Smooth muscle cell (in vitro differentiated cells): ENCODE measurements around the gene ZBTB20. TPM values are rescaled to one million over a fixed set of nuclear protein-coding genes. Genes with fewer than 3 reads are reported as not detected.

Source experiments
- DNase-seq: peaks from one replicate; lab custom pipeline; 2025; ENCODE audit not compliant: unreplicated experiment; lab: John Stamatoyannopoulos, UW
- H2AFZ ChIP-seq: fragments of 200-600 bp; sonication (generic); 2 replicates; pipeline ENCODE4 v1.6.0; 2016; ENCODE audit warnings: antibody characterized with exemption, low read depth, mild to moderate bottlenecking
- H3F3A ChIP-seq: fragments of 200-600 bp; sonication (generic); 2 replicates; pipeline ENCODE4 v1.6.0; 2017; ENCODE audit warnings: antibody characterized with exemption, low read depth
- H3K27ac ChIP-seq: fragments of 200-600 bp; sonication (generic); 2 replicates; pipeline ENCODE4 v1.5.1; 2016; ENCODE audit warnings: low read depth, mild to moderate bottlenecking
- H3K27me3 ChIP-seq: fragments of 200-600 bp; sonication (generic); 2 replicates; pipeline ENCODE4 v1.6.1; 2016; ENCODE audit warnings: low read depth, mild to moderate bottlenecking
- H3K36me3 ChIP-seq: fragments of 200-600 bp; sonication (generic); 2 replicates; pipeline ENCODE4 v1.5.1; 2016; ENCODE audit warnings: low read depth
- H3K4me1 ChIP-seq: fragments of 200-600 bp; sonication (generic); 2 replicates; pipeline ENCODE4 v1.5.1; 2016; ENCODE audit warnings: low read depth
- H3K4me2 ChIP-seq: fragments of 200-600 bp; sonication (generic); 2 replicates; pipeline ENCODE4 v1.6.0; 2016; ENCODE audit warnings: mild to moderate bottlenecking
- H3K4me3 ChIP-seq: fragments of 200-600 bp; sonication (generic); 2 replicates; pipeline ENCODE4 v1.5.1; 2016; ENCODE audit warnings: mild to moderate bottlenecking
- H3K79me2 ChIP-seq: fragments of 200-600 bp; sonication (generic); 2 replicates; pipeline ENCODE4 v1.6.0; 2016; ENCODE audit warnings: low read depth, mild to moderate bottlenecking
- H3K9ac ChIP-seq: fragments of 200-600 bp; sonication (generic); 2 replicates; pipeline ENCODE4 v1.6.0; 2016; ENCODE audit warnings: low read depth
- H3K9me3 ChIP-seq: fragments of 200-600 bp; sonication (generic); replicated peaks from 2 replicates; pipeline ENCODE4 v1.5.1; 2016; ENCODE audit warnings: low read depth
- H4K20me1 ChIP-seq: fragments of 200-600 bp; sonication (generic); 2 replicates; pipeline ENCODE4 v1.6.0; 2016; ENCODE audit warnings: low read depth
- WGBS: methylation state at CpG from one replicate; pipeline ENCODE4 v1.1.7; 2016; ENCODE audit warnings: low lambda C conversion rate; 5-methylcytosine and 5-hydroxymethylcytosine counted together
- polyA plus RNA-seq: library from polyadenylated mRNA; unstranded; fragments of >200 nt; fragmentation: Nextera tagmentation; extraction: Ambion mirVana; gene quantifications from 2 replicates; pipeline ENCODE4 v1.2.1, GENCODE V29; 2016
- total RNA-seq: library from RNA; depleted of rRNA; stranded (reverse); fragments of >200 nt; gene quantifications from 2 replicates; pipeline ENCODE4 v1.2.3, GENCODE V29; 2014
- TF ChIP-seq, protein P1 (sequence below): fragments of 200-600 bp; sonication (generic); IDR thresholded peaks from 2 replicates; pipeline ENCODE4 v1.5.1; 2017; ENCODE audit warnings: borderline replicate concordance, mild to moderate bottlenecking, antibody characterized with exemption; ENCODE audit not compliant: insufficient read depth, poor library complexity, severe bottlenecking

ZBTB20 gene
- total and polyA plus RNA-seq, 2 experiments from 2014 or later, result 4.9 to 6.8 TPM

DNA sequence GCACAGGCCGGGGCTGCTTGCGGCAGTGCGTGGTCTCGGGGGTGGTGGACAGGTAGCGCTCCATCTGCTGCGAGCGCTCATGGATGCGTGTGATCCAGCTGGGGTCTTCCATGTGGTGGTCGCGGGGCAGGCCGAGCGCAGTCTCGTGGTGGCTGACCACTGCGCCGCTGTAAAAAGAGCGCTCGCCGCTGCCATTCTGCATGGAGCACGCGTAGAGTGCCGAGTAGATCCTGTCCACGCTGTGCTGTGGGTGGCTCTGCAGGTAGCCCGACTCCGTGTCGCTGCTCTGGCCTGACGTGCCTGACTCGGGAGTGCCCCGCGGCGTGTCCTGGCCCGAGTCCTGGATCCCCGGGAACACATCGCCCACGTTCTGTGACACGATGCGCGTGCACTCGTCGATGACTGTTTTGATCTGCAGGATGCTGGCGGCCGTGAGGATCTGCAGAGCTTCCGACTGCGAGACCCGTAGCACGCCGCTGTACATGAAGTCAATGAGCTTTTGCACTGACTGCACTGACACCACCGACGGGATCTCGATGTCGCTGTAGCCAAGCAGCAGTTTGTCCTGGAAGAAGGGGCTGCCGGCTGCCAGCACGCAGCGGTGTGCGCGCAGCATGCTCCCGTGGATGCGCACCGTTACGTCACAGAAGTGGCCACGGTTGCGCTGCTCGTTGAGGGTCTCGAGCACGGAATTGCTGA, 795.8 kb downstream of the ZBTB20 start:
- Histone ChIP-seq H3F3A (no peaks in the 10 kb centered on the region), H4K20me1 (no peaks in the 10 kb centered on the region), H3K4me3 (no peak overlapping the region), H2AFZ (no peak overlapping the region), H3K4me2 (no peak overlapping the region), H3K4me1 (peaks cover 10% of the 10 kb centered on the region), H3K36me3 (no peaks in the 10 kb centered on the region), H3K9ac (no peak overlapping the region), H3K27me3 (no peaks in the 10 kb centered on the region), H3K27ac (no peak overlapping the region), H3K9me3 (no peaks in the 10 kb centered on the region), H3K79me2 (no peaks in the 10 kb centered on the region)
- DNase-seq, result no peak
- TF ChIP-seq, protein P1, sequence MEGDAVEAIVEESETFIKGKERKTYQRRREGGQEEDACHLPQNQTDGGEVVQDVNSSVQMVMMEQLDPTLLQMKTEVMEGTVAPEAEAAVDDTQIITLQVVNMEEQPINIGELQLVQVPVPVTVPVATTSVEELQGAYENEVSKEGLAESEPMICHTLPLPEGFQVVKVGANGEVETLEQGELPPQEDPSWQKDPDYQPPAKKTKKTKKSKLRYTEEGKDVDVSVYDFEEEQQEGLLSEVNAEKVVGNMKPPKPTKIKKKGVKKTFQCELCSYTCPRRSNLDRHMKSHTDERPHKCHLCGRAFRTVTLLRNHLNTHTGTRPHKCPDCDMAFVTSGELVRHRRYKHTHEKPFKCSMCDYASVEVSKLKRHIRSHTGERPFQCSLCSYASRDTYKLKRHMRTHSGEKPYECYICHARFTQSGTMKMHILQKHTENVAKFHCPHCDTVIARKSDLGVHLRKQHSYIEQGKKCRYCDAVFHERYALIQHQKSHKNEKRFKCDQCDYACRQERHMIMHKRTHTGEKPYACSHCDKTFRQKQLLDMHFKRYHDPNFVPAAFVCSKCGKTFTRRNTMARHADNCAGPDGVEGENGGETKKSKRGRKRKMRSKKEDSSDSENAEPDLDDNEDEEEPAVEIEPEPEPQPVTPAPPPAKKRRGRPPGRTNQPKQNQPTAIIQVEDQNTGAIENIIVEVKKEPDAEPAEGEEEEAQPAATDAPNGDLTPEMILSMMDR, result no peak
- 98% methylated on average over 64 of the region's 64 CpGs for WGBS

DNA sequence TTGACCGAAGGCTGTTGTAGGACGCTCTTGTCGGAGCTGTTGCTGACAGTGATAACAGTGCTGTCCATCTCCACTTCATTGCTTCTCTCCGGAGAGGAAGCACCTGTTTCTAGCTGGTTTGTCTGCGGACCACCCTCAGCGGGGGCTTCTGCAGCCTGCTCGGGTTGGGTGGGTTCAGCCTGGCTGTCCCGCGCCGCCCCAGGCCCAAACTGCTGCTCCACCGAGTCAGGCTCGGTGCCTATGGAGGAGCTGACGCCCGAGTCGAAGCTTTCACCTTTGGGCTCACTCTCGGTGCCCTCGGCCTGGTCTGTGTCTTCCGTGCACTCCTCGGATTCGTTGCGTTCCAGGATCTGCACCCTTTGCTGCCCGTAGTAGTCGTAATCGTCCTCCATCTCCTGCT, 796.4 kb downstream of the ZBTB20 start:
- no peaks in the 10 kb centered on the region for H3K36me3 ChIP-seq
- TF ChIP-seq, protein P1, result no peak
- no peaks in the 10 kb centered on the region for H4K20me1 ChIP-seq
- H3K9me3 ChIP-seq, result no peaks in the 10 kb centered on the region
- peaks cover 7% of the 10 kb centered on the region for H3K4me1 ChIP-seq
- H3K4me3 ChIP-seq, result no peak overlapping the region
- H2AFZ ChIP-seq, result no peak overlapping the region
- no peaks in the 10 kb centered on the region for H3F3A ChIP-seq
- no peak overlapping the region for H3K27ac ChIP-seq
- no peaks in the 10 kb centered on the region for H3K79me2 ChIP-seq
- H3K9ac ChIP-seq, result no peak overlapping the region
- H3K4me2 ChIP-seq, result no peak overlapping the region
- WGBS, result 97% methylated on average over 21 of the region's 24 CpGs
- no peak for DNase-seq
- H3K27me3 ChIP-seq, result no peaks in the 10 kb centered on the region

DNA sequence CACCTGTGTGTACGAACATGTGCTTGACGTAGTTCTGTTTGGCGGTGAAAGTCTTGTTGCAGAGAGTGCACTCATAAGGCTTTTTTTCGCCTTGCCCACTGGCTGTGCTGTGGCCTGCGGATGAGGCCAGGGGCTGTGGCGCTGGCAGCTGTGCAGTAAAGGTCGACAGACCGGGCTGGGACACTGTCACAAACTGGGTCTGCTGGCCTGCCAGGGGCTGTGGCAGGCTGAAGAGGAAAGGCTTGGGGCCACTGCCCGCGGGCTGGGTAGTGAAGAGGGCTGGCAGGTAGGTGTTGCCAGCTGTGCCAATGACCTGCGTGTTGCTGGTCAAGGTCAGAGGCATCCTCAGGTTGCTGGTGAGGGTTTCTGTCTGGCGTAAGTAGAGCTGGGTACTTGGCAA, 796.8 kb downstream of the ZBTB20 start:
- Histone ChIP-seq H4K20me1 (no peaks in the 10 kb centered on the region), H2AFZ (no peak overlapping the region), H3K36me3 (no peaks in the 10 kb centered on the region), H3K79me2 (no peaks in the 10 kb centered on the region), H3K4me1 (peaks cover 2% of the 10 kb centered on the region), H3K4me2 (no peak overlapping the region), H3K27me3 (no peaks in the 10 kb centered on the region), H3K4me3 (no peak overlapping the region), H3K9ac (no peak overlapping the region), H3K9me3 (no peaks in the 10 kb centered on the region), H3F3A (no peaks in the 10 kb centered on the region), H3K27ac (no peak overlapping the region)
- DNase-seq, result no peak
- TF ChIP-seq, protein P1, result no peak
- 98% methylated on average over 12 of the region's 12 CpGs for WGBS

DNA sequence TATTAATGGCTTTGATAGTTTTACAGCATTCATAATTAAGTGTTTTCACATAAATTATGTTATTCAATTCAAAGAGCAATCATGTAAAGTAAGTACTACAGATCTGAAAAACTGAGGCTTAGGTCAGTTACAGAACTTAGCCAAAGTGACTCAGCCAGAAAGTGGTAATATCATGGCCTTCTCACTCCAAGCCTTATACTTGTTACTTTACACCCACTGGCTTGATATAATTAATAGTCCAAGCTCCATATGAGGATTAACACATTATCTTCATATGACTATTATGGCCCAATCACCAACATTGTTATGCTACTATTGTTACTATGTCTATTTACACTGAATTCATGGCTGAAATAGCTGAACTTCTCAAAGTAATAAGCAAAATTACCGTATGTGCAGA, 802.6 kb downstream of the ZBTB20 start:
- H3K27me3 ChIP-seq, result no peaks in the 10 kb centered on the region
- no peaks in the 10 kb centered on the region for H3K36me3 ChIP-seq
- H3K4me3 ChIP-seq, result no peak overlapping the region
- H4K20me1 ChIP-seq, result no peaks in the 10 kb centered on the region
- DNase-seq, result no peak
- no peak overlapping the region for H3K4me2 ChIP-seq
- no peaks in the 10 kb centered on the region for H3F3A ChIP-seq
- no peak overlapping the region for H2AFZ ChIP-seq
- H3K4me1 ChIP-seq, result no peaks in the 10 kb centered on the region
- no peaks in the 10 kb centered on the region for H3K9me3 ChIP-seq
- H3K9ac ChIP-seq, result no peak overlapping the region
- TF ChIP-seq, protein P1, result no peak
- H3K79me2 ChIP-seq, result no peaks in the 10 kb centered on the region
- 73% methylated on average over 1 of the region's 1 CpG for WGBS
- H3K27ac ChIP-seq, result no peak overlapping the region
